Thoracic aorta (tissue), 2 donors: Measurements from ENCODE around the gene TMEM80. TPM values are rescaled to one million over a fixed set of nuclear protein-coding genes. Genes with fewer than 3 reads are reported as not detected.
A peak's percentile ranks its signal among the peaks of the same experiment; 100 is the strongest.

Source experiments
- ATAC-seq: fragments of 150-250 bp; one replicate; pipeline ENCODE4 v1.8.0; 2017; ENCODE audit warnings: low read depth; ENCODE audit not compliant: insufficient number of reproducible peaks, low FRiP score
- DNase-seq: peaks from one replicate; pipeline ENCODE4 v3.0.0-alpha.2; 2020; ENCODE audit warnings: low spot score
- H3K27ac ChIP-seq, 2 donors: fragments of 200-600 bp; sonication (generic); 1 replicate in 1 of 2; 2 replicates in 1 of 2; pipeline ENCODE4 v1.5.1; 2016; ENCODE audit warnings: mild to moderate bottlenecking in 2 of 2, moderate library complexity in 2 of 2
- H3K27me3 ChIP-seq: fragments of 200-600 bp; sonication (generic); replicated peaks from 2 replicates; pipeline ENCODE4 v1.6.0; 2016; ENCODE audit warnings: mild to moderate bottlenecking; ENCODE audit not compliant: insufficient read depth
- H3K36me3 ChIP-seq: fragments of 200-600 bp; sonication (generic); one replicate; pipeline ENCODE4 v1.5.1; 2016
- H3K4me1 ChIP-seq, 2 donors: fragments of 200-600 bp; sonication (generic); 1 replicate in 1 of 2; 2 replicates in 1 of 2; pipeline versions ENCODE4 v1.5.1 to v1.6.0; 2016; ENCODE audit warnings: low read depth in 2 of 2, mild to moderate bottlenecking in 1 of 2; ENCODE audit not compliant: control insufficient read depth in 1 of 2
- H3K4me3 ChIP-seq: fragments of 200-600 bp; sonication (generic); 2 replicates; pipeline ENCODE4 v1.5.1; 2016; ENCODE audit warnings: mild to moderate bottlenecking
- H3K9me3 ChIP-seq: fragments of 200-600 bp; sonication (generic); 2 replicates; pipeline ENCODE4 v1.5.1; 2016
- total RNA-seq, 2 donors: library from RNA; depleted of rRNA; stranded (reverse); fragments of >200 nt; gene quantifications; one replicate each; pipeline versions ENCODE4 v1.1.0 to v1.2.3, GENCODE V29; 2016
- TF ChIP-seq, protein P1 (sequence below): fragments of 200-600 bp; sonication (generic); IDR thresholded peaks from one replicate; pipeline ENCODE4 v1.5.1; 2019; ENCODE audit warnings: antibody characterized with exemption

The TMEM80 gene
- total RNA-seq, 2 donors from 2014 or later: 22.4 to 22.5 TPM

DNA sequence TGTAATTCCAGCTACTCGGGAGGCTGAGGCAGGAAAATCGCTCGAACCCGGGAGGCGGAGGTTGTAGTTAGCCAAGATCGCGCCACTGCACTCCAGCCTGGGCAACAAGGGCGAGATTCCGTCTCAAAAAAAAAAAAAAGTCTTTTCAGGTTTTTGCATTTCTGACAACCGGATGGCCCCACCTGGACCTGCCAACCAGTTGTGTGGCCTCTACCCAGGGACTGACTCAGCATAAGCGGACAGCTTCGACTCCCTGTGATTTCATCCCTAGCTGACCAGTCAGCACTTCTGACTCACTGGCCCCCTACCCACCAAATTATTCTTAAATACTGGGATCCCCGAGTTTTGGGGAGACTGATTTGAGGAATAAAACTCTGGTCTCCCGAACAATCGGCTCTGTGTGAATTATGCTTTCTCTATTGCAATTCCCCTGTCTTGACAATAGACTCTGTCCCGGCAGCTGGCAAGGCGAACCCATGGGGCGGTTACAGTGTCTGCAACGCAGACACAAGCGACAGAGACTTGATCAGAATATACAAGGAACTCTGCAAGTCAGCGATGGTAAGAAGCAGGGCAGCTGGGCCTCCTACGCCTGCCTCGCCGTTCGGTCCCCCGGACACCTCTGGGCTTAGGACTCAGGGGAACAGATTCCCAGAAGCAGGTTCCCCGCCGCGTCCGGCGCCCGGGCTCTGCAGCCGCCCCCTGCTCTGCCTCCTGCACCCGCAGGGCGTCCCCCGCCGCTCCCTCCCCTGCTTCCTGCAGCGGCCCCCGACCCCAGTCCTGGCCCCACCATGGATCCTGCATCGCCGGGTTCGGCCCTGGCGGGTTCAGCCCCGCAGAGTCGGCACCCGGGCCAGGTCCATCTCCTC, 50.9 kb downstream of the TMEM80 start:
- no peaks in the 10 kb centered on the region for H3K36me3 ChIP-seq
- peak overlapping the region; percentile 86 to 93 for H3K27ac ChIP-seq
- peak; percentile 16 for ATAC-seq
- peak overlapping the region; percentile 90 for H3K4me3 ChIP-seq
- H3K27me3 ChIP-seq: no peaks in the 10 kb centered on the region
- DNase-seq: no peak
- no peaks in the 10 kb centered on the region for H3K9me3 ChIP-seq
- TF ChIP-seq, protein P1, sequence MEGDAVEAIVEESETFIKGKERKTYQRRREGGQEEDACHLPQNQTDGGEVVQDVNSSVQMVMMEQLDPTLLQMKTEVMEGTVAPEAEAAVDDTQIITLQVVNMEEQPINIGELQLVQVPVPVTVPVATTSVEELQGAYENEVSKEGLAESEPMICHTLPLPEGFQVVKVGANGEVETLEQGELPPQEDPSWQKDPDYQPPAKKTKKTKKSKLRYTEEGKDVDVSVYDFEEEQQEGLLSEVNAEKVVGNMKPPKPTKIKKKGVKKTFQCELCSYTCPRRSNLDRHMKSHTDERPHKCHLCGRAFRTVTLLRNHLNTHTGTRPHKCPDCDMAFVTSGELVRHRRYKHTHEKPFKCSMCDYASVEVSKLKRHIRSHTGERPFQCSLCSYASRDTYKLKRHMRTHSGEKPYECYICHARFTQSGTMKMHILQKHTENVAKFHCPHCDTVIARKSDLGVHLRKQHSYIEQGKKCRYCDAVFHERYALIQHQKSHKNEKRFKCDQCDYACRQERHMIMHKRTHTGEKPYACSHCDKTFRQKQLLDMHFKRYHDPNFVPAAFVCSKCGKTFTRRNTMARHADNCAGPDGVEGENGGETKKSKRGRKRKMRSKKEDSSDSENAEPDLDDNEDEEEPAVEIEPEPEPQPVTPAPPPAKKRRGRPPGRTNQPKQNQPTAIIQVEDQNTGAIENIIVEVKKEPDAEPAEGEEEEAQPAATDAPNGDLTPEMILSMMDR: no peak
- H3K4me1 ChIP-seq: peaks cover 19 to 32% of the 10 kb centered on the region in 2 donors

DNA sequence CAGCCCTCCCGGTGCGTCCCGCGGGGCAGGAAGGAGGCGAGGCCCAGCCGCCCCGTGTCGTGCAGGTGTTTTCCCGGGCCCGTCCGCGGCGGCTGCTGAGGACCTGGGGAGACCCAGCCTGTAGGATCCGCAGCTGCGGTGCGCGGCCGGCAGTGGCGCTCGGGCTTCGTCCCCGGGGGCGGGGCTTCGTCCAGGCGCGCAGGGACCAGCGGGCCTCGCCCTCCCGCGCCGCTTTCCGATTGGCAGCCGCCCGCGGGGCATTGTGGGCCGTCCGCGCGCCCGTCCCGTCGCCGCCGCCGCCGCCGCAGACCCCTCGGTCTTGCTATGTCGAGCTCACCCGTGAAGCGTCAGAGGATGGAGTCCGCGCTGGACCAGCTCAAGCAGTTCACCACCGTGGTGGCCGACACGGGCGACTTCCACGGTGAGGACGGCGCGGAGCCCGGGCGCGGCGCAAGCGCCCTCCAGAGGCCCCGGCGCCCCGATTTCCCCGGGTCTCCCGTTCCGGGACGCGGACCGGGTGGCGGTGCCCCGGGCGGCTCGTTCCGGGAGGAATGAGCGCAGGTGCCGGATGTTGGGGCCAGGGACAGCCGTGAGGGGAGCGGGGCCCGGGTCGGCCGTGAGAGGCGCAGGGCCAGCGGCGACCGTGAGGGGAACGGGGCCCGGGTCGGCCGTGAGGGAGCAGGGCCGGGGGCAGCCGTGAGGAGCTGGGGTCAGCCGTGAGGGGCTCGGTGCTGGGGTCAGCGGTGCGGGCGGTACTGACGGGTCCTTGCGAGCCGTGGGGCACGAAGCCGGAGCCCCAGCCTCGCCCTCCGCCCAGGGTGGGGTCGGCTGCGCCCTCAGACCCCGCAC, 51.8 kb downstream of the TMEM80 start, which contains the start of gene TALDO1:
Gene TALDO1, plus strand, starts transcription at position 307 of the 849 bp plus-strand sequence. Its CDS starts 18 bp downstream, at position 325.
- Histone ChIP-seq H3K4me1 (peaks cover 19 to 32% of the 10 kb centered on the region in 2 donors), H3K27me3 (no peaks in the 10 kb centered on the region), H3K4me3 (peak within 1 kb of the TSS; percentile 90), H3K27ac (peak within 1 kb of the TSS; percentile 86 to 93), H3K9me3 (no peaks in the 10 kb centered on the region), H3K36me3 (no peaks in the 10 kb centered on the region)
- peak; percentile 56 for DNase-seq
- TF ChIP-seq, protein P1: no peak
- ATAC-seq: peak; percentile 73

DNA sequence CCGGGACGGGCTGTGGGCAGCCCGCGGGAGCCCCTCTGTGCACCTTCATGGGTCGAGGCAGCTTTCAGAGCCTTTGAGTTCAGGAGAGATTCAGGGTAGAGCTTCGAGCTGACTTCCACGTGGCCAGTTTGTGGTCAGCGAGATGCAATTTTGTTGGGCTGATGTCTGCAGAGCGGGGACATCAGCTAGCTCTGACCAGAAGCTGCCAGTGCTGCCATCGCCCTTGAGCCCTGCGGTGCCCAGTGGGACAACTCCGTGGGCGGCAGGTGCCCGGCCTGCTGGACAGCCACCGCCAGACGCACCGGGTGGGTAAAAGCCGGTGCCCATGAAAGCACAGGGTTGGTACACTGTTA, 52.4 kb downstream of the TMEM80 start:
- no peaks in the 10 kb centered on the region for H3K27me3 ChIP-seq
- no peak for ATAC-seq
- H3K9me3 ChIP-seq: no peaks in the 10 kb centered on the region
- TF ChIP-seq, protein P1: no peak
- no peaks in the 10 kb centered on the region for H3K36me3 ChIP-seq
- H3K4me1 ChIP-seq: peaks cover 19 to 32% of the 10 kb centered on the region in 2 donors
- DNase-seq: no peak
- H3K27ac ChIP-seq: peak overlapping the region; percentile 86 to 93
- H3K4me3 ChIP-seq: peak overlapping the region; percentile 90

DNA sequence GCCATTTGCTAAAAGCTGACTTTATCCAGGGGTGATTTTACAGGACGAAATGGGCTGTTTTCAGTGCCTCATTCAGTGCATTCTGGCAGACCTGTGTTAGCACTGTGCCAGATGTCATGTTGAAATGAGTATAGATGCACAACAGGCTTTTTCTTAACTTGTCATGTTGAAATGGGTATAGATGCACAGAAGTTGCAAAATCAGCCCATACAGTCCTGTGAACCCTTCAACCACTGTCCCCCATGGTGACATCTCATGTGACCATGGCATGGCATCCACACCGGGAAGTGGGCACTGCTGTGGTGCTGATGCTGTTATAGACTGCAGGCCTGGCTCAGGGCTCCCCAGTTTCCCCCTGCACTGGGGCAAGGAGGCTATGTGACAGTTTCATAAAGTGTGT, 54.1 kb downstream of the TMEM80 start:
- no peaks in the 10 kb centered on the region for H3K36me3 ChIP-seq
- peak overlapping the region; percentile 2 for H3K4me3 ChIP-seq
- H3K27ac ChIP-seq: no peak overlapping the region
- ATAC-seq (no peak), DNase-seq (no peak)
- peaks cover 19 to 32% of the 10 kb centered on the region in 2 donors for H3K4me1 ChIP-seq
- no peaks in the 10 kb centered on the region for H3K9me3 ChIP-seq
- TF ChIP-seq, protein P1: no peak
- no peaks in the 10 kb centered on the region for H3K27me3 ChIP-seq

Other genes with a start within 250 kb of the TMEM80 start
- 10 to 100 TPM; 34.0 to 34.7 TPM for gene PTDSS2, start 245.5 kb upstream of the TMEM80 start, total RNA-seq
- 100 to 1,000 TPM; 224 to 355 TPM for gene RNH1, start 188.6 kb upstream of the TMEM80 start, total RNA-seq
- 10 to 100 TPM; 17.7 to 32.4 TPM for gene HRAS, start 160.2 kb upstream of the TMEM80 start, total RNA-seq
- under 1 TPM in 1 of 2 donors, not detected in 1; 0.41 TPM for gene LRRC56, start 158.3 kb upstream of the TMEM80 start, total RNA-seq
- gene LMNTD2, start 135.1 kb upstream of the TMEM80 start, total RNA-seq: 1 to 10 TPM; 1.1 to 2.7 TPM
- 10 to 100 TPM in 1 of 2 donors, 1 to 10 TPM in 1; 7.3 to 20.6 TPM for gene RASSF7, start 134.8 kb upstream of the TMEM80 start, total RNA-seq
- gene PHRF1, start 119.3 kb upstream of the TMEM80 start, total RNA-seq: 10 to 100 TPM; 31.3 to 39.6 TPM
- gene IRF7, start 79.9 kb upstream of the TMEM80 start, total RNA-seq: 10 to 100 TPM; 33.8 to 45.4 TPM
- gene CDHR5, start 70.9 kb upstream of the TMEM80 start, total RNA-seq: not detected
- not detected for gene SCT, start 68.6 kb upstream of the TMEM80 start, total RNA-seq
- under 1 TPM in 1 of 2 donors, not detected in 1; 0.27 TPM for gene DRD4, start 58.5 kb upstream of the TMEM80 start, total RNA-seq
- 10 to 100 TPM; 22.1 to 67.0 TPM for gene DEAF1, start 594 bp upstream of the TMEM80 start, total RNA-seq
- 10 to 100 TPM; 39.6 to 75.9 TPM for gene EPS8L2, start 10.4 kb downstream of the TMEM80 start, total RNA-seq
- 100 to 1,000 TPM; 132 to 232 TPM for gene TALDO1, start 51.6 kb downstream of the TMEM80 start, total RNA-seq
- gene GATD1, start 81.7 kb downstream of the TMEM80 start, total RNA-seq: 10 to 100 TPM; 32.5 to 48.7 TPM
- gene CEND1, start 94.3 kb downstream of the TMEM80 start, total RNA-seq: not detected
- 10 to 100 TPM; 10.7 to 16.9 TPM for gene SLC25A22, start 102.5 kb downstream of the TMEM80 start, total RNA-seq
- 10 to 100 TPM; 10.9 to 52.0 TPM for gene PIDD1, start 109.4 kb downstream of the TMEM80 start, total RNA-seq
- 100 to 1,000 TPM; 170 to 221 TPM for gene RPLP2, start 114.2 kb downstream of the TMEM80 start, total RNA-seq
- 100 to 1,000 TPM; 105 to 115 TPM for gene PNPLA2, start 123.1 kb downstream of the TMEM80 start, total RNA-seq
- 10 to 100 TPM in 1 of 2 donors, 1 to 10 TPM in 1; 9.6 to 11.6 TPM for gene CRACR2B, start 132.1 kb downstream of the TMEM80 start, total RNA-seq
- gene CD151, start 137.1 kb downstream of the TMEM80 start, total RNA-seq: 1,000 to 10,000 TPM in 1 of 2 donors, 100 to 1,000 TPM in 1; 532 to 1,455 TPM
- 10 to 100 TPM; 20.8 to 63.0 TPM for gene POLR2L, start 146.7 kb downstream of the TMEM80 start, total RNA-seq
- gene TSPAN4, start 147.0 kb downstream of the TMEM80 start, total RNA-seq: 100 to 1,000 TPM in 1 of 2 donors, 10 to 100 TPM in 1; 55.5 to 107 TPM
- gene CHID1, start 215.0 kb downstream of the TMEM80 start, total RNA-seq: 100 to 1,000 TPM in 1 of 2 donors, 10 to 100 TPM in 1; 61.2 to 195 TPM
- gene AP2A2, start 230.1 kb downstream of the TMEM80 start, total RNA-seq: 100 to 1,000 TPM in 1 of 2 donors, 10 to 100 TPM in 1; 99.0 to 109 TPM